Ovary (tissue), 9 donors: ENCODE results near the gene LOXL1. TPM values are rescaled to one million over a fixed set of nuclear protein-coding genes. Genes with fewer than 3 reads are reported as not detected.

ENCODE experiments used
- DNase-seq, 5 donors: peaks; one replicate each; pipeline ENCODE4 v3.0.0-alpha.2; 2019 to 2020
- H3K27ac ChIP-seq, 2 donors: fragments of 200-600 bp; one replicate each; pipeline versions ENCODE4 v1.5.1 to v1.8.0; 2019 to 2022
- H3K27me3 ChIP-seq: fragments of 200-600 bp; one replicate; pipeline ENCODE4 v1.8.0; 2022
- H3K36me3 ChIP-seq: fragments of 200-600 bp; sonication (generic); one replicate; pipeline ENCODE4 v1.5.1; 2019
- H3K4me1 ChIP-seq: one replicate; pipeline ENCODE4 v1.8.1; 2013; ENCODE audit warnings: mild to moderate bottlenecking, moderate library complexity; ENCODE audit not compliant: insufficient read depth
- H3K4me3 ChIP-seq: fragments of 200-600 bp; sonication (generic); one replicate; pipeline ENCODE4 v1.5.1; 2017
- H3K9me3 ChIP-seq, 2 donors: fragments of 200-600 bp in 1 of 2; sonication (generic) in 1 of 2; one replicate each; pipeline versions ENCODE4 v1.5.1 to v1.8.1; 2013 to 2019; ENCODE audit warnings: mild to moderate bottlenecking in 1 of 2, moderate library complexity in 1 of 2
- EP300 ChIP-seq: sonication (generic); formaldehyde crosslinking; IDR thresholded peaks from one replicate; pipeline ENCODE4 v1.6.1; 2017; ENCODE audit warnings: antibody characterized with exemption
- POLR2A ChIP-seq: fragments of 450-650 bp; IDR thresholded peaks from one replicate; pipeline ENCODE4 v1.6.1; 2017; ENCODE audit warnings: antibody characterized with exemption, mild to moderate bottlenecking, moderate library complexity
- WGBS, 3 donors: extraction: QIAGEN DNeasy Blood & Tissue Kit in 1 of 3; methylation state at CpG; one replicate each; pipeline versions ENCODE4 v1.1.5 to v1.1.7; 2013 to 2017; 5-methylcytosine and 5-hydroxymethylcytosine counted together
- intact Hi-C, 4 donors: fragments of 100-400 bp; cut with DNase I; formaldehyde crosslinking; loops; one replicate each; pipeline versions ENCODE4 v1.11.0 to v1.15.1; 2022 to 2023
- polyA plus RNA-seq, 2 donors: library from polyadenylated mRNA; stranded (reverse); fragments of 200-250 nt in 1 of 2; fragments of 350-450 nt in 1 of 2; fragmentation: Illumina TruSeq in 1 of 2; extraction: RNeasy Lipid Tissue Mini Kit (QIAGEN cat#74804) in 1 of 2; gene quantifications; one replicate each; pipeline ENCODE4 v1.2.3, GENCODE V29; 2013 to 2014
- total RNA-seq, 7 donors: library from RNA; depleted of rRNA in 2 of 7; stranded (reverse); fragments of >200 nt in 2 of 7; fragmentation: NEBNext Ultra II Directional in 3 of 7; extraction: Animal tissue kit (Norgen Biotek cat#: 25700) in 3 of 7; gene quantifications; one replicate each; pipeline versions ENCODE4 v1.1.0 to v1.2.4, GENCODE V29; 2016 to 2023
- TF ChIP-seq, protein P1 (sequence below), 3 donors: fragments of 450-650 bp in 2 of 3; fragments of 200-600 bp in 1 of 3; IDR thresholded peaks; one replicate each; pipeline versions ENCODE4 v1.5.1 to v1.8.0; 2016 to 2022; ENCODE audit warnings: antibody characterized with exemption in 3 of 3, mild to moderate bottlenecking in 1 of 3
- donor health status: DM: no; HTN: no; CAD: no; lungs with moderate emphysema.
- donor health status: DM: no; HTN: no; CAD: no.
- donor health status: Bipolar disorder and iron deficiency.
- donor health status: DM: yes; HTN: yes; CAD: no.
- donor health status: DM: no; HTN: no; CAD: no.
- donor health status: DM: yes; HTN: yes; CAD: no.

Gene LOXL1
- total and polyA plus RNA-seq, 9 donors, result 10.1 to 33.8 (median 17.7) TPM

DNA sequence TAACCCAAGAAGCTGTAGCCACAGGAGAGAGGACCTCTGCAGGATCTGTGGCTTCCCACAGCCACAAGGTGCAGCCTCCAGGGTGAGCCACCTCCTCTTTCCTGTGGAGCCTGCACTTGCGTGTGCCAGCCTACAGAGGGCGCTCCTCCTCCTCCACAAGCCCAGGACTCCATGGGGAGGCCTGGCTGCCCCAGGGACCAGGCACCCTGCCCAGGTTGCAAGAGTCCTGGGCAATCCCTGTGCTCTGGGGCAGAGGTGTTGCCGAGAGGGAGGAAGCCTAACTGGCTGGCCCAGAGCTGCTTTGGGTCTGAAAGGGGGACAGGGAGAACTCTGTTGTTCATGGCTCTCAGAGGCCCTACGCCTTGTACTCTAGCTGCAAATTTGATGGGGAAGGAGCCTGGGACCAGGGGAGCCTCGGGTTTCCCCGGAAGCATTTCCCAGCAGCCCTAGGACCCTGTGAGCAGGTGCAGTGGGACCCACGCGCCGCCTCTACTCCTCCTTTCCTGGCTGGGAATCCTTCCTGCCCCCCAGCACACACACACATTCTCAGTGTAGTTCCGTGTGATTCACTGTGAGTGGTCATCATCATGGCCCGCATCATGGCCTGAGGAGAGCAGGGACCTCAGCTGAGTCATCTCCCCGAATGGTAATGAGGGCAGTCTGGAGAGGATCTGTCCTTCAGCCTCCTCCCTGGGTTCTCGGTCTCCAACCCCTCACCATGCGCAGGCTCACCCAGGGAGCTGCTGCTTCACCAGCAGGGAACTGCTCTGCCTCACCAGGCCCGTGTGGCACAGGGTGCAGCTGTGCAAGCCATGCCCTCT lies 28.6 kb upstream of the LOXL1 start:
- Histone ChIP-seq H3K9me3 (no peaks in the 10 kb centered on the region), H3K4me3 (no peak overlapping the region), H3K27ac (no peak overlapping the region), H3K4me1 (no peaks in the 10 kb centered on the region), H3K27me3 (no peaks in the 10 kb centered on the region), H3K36me3 (no peaks in the 10 kb centered on the region)
- no peak for TF ChIP-seq POLR2A
- TF ChIP-seq, protein P1, sequence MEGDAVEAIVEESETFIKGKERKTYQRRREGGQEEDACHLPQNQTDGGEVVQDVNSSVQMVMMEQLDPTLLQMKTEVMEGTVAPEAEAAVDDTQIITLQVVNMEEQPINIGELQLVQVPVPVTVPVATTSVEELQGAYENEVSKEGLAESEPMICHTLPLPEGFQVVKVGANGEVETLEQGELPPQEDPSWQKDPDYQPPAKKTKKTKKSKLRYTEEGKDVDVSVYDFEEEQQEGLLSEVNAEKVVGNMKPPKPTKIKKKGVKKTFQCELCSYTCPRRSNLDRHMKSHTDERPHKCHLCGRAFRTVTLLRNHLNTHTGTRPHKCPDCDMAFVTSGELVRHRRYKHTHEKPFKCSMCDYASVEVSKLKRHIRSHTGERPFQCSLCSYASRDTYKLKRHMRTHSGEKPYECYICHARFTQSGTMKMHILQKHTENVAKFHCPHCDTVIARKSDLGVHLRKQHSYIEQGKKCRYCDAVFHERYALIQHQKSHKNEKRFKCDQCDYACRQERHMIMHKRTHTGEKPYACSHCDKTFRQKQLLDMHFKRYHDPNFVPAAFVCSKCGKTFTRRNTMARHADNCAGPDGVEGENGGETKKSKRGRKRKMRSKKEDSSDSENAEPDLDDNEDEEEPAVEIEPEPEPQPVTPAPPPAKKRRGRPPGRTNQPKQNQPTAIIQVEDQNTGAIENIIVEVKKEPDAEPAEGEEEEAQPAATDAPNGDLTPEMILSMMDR (IDR thresholded peaks at IDR 0.05), result no peak
- TF ChIP-seq EP300, result no peak
- no peak for DNase-seq
- intact Hi-C loops, result no loop called here
- WGBS, 3 donors, result 66 to 80% (median 73%) methylated on average over 15 of the region's 15 CpGs

DNA sequence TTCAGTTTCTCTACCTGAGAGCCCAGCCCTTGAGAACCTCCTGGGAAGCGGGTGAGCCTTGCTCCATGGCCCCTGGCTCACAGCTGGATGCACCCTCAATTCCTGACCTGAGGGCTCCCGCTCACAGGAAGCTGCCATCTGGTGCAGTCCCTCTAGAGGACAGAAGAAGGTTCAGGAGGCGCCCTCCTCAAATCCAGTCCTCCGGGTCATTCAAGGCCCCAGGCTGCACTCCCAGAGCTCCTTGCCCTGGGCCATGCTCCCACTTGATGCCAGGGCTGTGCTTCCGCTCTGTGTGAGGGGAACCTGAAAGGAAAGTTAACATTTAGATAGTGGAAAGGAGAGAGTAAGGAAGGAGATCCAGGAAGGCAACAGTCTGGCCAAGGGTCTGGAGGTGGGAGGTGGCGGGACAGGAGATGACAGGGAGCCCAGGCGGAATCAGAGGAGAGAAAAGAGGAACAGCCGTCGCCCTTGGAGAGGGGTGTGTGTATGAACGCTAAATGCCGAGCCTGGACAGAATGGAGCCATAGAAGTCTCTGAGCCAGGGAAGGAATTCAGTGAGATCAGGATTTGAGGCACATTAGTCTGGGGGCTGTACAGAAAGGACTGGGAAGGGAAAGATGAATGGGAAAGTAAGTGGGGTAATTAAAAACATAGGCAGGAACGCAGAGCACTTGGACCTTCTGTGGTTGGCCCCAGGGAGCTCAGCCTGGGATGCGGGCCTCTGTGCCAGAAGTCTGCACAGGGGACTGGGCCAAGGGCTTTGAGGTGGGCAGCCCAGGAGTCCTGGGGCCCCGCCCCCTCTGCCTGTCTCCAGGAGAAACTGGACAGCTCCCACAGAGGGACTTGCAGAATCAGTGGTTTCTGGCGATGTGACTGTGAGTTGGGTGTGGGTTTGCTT lies 26.8 kb upstream of the LOXL1 start:
- no peaks in the 10 kb centered on the region for H3K27me3 ChIP-seq
- TF ChIP-seq, protein P1 (IDR thresholded peaks at IDR 0.05), result no peak
- TF ChIP-seq EP300, result no peak
- TF ChIP-seq POLR2A, result no peak
- 51 to 57% (median 53%) methylated on average over 15 of the region's 15 CpGs for WGBS, 3 donors
- intact Hi-C loops, result loop anchor here in 2 of 4 donors (10.0 kb wide), 2 partner anchors 195 to 335 kb away; no protein-coding TSS in a partner anchor
- DNase-seq, result no peak
- no peaks in the 10 kb centered on the region for H3K36me3 ChIP-seq
- H3K9me3 ChIP-seq, result no peaks in the 10 kb centered on the region
- H3K4me1 ChIP-seq, result no peaks in the 10 kb centered on the region
- H3K27ac ChIP-seq, result no peak overlapping the region
- no peak overlapping the region for H3K4me3 ChIP-seq

DNA sequence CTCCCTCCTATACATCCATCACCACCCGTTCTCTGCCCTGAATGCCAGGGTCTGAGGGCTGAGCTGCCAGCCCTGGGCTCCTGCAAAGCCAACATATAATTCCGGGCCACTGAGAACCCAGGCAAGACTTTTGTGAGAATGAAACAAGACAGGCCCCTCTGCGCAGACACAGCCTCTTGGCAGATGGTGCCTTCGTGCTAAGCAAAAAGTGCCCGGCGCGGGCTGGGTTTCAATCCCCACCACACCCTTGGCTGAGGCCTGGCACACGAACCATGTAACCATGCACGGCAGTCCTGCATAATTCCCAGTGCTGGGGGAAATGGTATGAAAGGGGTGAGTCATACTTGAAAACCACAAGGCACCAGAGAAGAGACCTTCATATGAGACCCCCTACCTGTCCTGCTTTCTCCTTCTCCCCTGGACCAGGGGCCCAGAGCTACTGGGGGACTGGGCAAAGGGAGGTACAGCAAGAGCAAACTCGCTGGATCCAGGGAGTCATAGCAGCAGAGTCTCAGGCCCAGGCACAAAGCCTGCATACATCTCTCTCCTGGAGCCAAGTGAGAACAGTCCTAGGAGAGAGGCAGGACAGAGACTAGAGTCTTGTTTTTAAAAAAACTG lies 26.1 kb upstream of the LOXL1 start:
- no peaks in the 10 kb centered on the region for H3K9me3 ChIP-seq
- intact Hi-C loops, result loop anchor here in 2 of 4 donors (10.0 kb wide), 2 partner anchors 195 to 335 kb away; no protein-coding TSS in a partner anchor
- H3K4me3 ChIP-seq, result no peak overlapping the region
- no peaks in the 10 kb centered on the region for H3K27me3 ChIP-seq
- DNase-seq, result no peak
- no peaks in the 10 kb centered on the region for H3K4me1 ChIP-seq
- TF ChIP-seq EP300 (no peak), POLR2A (no peak)
- TF ChIP-seq, protein P1 (IDR thresholded peaks at IDR 0.05), result no peak
- no peaks in the 10 kb centered on the region for H3K36me3 ChIP-seq
- H3K27ac ChIP-seq, result no peak overlapping the region
- 71 to 78% (median 72%) methylated on average over 10 of the region's 10 CpGs for WGBS, 3 donors

DNA sequence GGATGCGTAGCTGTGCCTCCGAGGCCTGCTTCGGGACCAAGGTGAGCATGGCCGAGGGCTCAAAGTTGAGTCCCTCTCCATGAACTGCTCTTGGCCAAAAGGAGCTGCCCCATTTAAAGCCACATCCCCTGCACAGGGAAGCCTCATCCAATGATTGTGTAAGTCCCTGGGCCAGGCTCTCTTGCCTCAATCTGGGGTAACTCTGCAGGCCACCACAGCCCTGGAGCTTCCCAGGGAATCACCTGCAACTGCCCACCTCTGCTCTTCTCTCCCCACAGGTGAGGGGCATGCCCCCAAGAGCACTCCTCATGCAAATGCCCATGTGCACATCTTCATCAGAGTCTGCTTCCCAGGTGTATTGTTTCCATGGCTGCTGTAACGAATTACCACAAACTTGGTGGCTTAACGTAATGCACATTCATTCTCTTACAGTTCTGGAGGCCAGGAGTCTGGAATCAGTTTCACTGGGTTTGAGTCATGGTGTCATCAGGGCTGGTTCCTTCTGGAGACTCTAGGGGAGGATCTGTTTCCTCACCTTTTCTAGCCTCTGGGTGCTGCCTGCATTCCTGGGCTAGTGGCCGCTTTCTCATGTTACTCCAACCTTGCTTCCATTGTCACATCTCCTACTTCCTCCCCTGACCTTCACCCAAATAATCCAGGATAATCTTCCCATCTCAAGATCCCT lies 25.0 kb upstream of the LOXL1 start:
- intact Hi-C loops, result loop anchor here in 2 of 4 donors (10.0 kb wide), 2 partner anchors 196 to 336 kb away; no protein-coding TSS in a partner anchor

More for the DNA sequence above, 25.0 kb upstream of the LOXL1 start:
- H3K4me1 ChIP-seq, result no peaks in the 10 kb centered on the region
- no peak for TF ChIP-seq POLR2A
- TF ChIP-seq, protein P1 (IDR thresholded peaks at IDR 0.05), result no peak
- TF ChIP-seq EP300, result no peak
- no peaks in the 10 kb centered on the region for H3K36me3 ChIP-seq
- H3K9me3 ChIP-seq, result no peaks in the 10 kb centered on the region
- 88 to 97% (median 95%) methylated on average over 7 of the region's 7 CpGs for WGBS, 3 donors
- H3K27me3 ChIP-seq, result no peaks in the 10 kb centered on the region
- H3K27ac ChIP-seq, result no peak overlapping the region
- no peak overlapping the region for H3K4me3 ChIP-seq
- DNase-seq, result no peak
